Right forelimb (tissue), 1 donor: Measurements from ENCODE around the gene KLHL21.

Experiments
- DNase-seq: peaks from one replicate; pipeline ENCODE4 v3.0.0-alpha.2; 2018

Gene KLHL21

GRCh38 chr1:6546326-6546725 is 56.3 kb downstream of the KLHL21 start:
- no peak for DNase-seq

- DNase-seq = no peak
Measured at GRCh38 chr1:6545276-6546112, 57.2 kb downstream of the KLHL21 start.

GRCh38 chr1:6544831-6545230 is 57.8 kb downstream of the KLHL21 start:
- DNase-seq = no peak
